ENCODE measurements around the gene GJC1.

The GJC1 gene

GRCh38 chr17:44775838-44776621 is 54.1 kb downstream of the GJC1 start:
- DNase-seq, result no peak

- DNase-seq, result peak; percentile 99
These were observed 54.8 kb downstream of the GJC1 start for GRCh38 chr17:44775136-44775837.

GRCh38 chr17:44774271-44775135 is 55.6 kb downstream of the GJC1 start:
- DNase-seq, result peak; percentile 91

- DNase-seq, result no peak
These were observed 56.9 kb downstream of the GJC1 start for GRCh38 chr17:44773140-44773539.

- DNase-seq, result no peak
These were observed 57.6 kb downstream of the GJC1 start for GRCh38 chr17:44772308-44773045.

GRCh38 chr17:44770166-44770925 is 59.7 kb downstream of the GJC1 start:
- no peak for DNase-seq

- DNase-seq, result no peak
These were observed 60.4 kb downstream of the GJC1 start for GRCh38 chr17:44769647-44770084.

GRCh38 chr17:44769230-44769629 is 60.9 kb downstream of the GJC1 start:
- no peak for DNase-seq

GRCh38 chr17:44768505-44769142 is 61.5 kb downstream of the GJC1 start:
- DNase-seq, result no peak

GRCh38 chr17:44767493-44767892 is 62.6 kb downstream of the GJC1 start:
- DNase-seq, result no peak

- DNase-seq, result no peak
These were observed 63.6 kb downstream of the GJC1 start for GRCh38 chr17:44766409-44767038.

- no peak for DNase-seq
These were observed 64.1 kb downstream of the GJC1 start for GRCh38 chr17:44765965-44766364.

GRCh38 chr17:44763170-44763569 is 66.9 kb downstream of the GJC1 start:
- DNase-seq, result no peak

- DNase-seq, result no peak
These were observed 67.9 kb downstream of the GJC1 start for GRCh38 chr17:44761932-44762810.

- DNase-seq, result no peak
These were observed 69.4 kb downstream of the GJC1 start for GRCh38 chr17:44760474-44761308.

GRCh38 chr17:44759916-44760243 is 70.2 kb downstream of the GJC1 start:
- no peak for DNase-seq

GRCh38 chr17:44759086-44759915 is 70.8 kb downstream of the GJC1 start:
- DNase-seq, result no peak
